ENCODE measurements around the gene CPNE8.

CPNE8 gene

DNA sequence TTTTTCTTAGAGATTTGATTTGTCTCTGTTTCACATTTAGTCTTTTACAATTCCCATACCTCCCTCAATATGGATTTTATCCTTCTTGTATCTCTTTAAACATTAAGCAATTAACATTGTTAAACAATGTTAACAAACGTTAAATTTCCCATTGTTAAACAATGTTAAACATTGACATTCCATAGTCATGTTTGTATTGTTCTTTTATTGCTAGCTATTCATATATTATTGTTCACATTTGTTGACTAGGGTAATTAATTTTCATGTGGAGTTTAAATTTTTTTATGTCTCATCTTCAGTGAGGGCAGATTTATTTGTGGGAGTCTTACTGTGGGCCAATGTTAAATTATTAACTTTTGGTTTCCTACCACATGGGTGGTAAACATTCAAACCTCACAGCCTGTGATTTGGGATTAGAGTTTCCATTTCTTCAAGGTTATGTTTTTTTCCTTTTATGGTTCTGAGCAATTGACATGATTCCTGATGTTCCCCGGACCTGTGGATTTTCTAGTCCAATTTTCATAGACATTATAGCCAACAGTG lies 294.5 kb downstream of the CPNE8 start:
- DNase-seq: no peak

DNA sequence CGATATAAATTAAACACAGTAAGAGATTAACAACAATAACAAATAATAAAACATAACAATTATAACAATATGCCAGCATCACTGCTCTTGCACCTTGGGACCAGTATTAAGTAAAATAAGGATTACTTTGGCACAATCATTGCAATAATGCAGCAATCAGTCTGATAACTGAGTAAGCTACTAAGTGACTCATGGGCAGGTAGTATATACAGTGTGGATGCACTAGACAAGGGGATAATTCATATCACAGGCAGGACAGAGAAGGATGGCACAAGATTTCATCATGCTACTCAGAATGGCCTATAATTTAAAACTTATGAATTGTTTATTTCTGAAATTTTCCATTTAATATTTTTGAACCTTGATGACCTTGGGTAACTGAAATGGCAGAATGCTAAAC lies 298.1 kb downstream of the CPNE8 start:
- DNase-seq: no peak

Measured in activated CD8-positive, alpha-beta memory T cell treated with anti-CD3 and anti-CD28 coated beads, Interleukin-2, amount 50 U/mL, for 48 hours (primary cell).